Vagina (tissue), 2 donors: ENCODE measurements around the gene RBL1.

Experiments
- CTCF ChIP-seq, 3 experiments: fragments of 450-650 bp in 2 of 3; fragments of 200-600 bp in 1 of 3; sonication (generic) in 1 of 3; IDR thresholded peaks; one replicate each; pipeline ENCODE4 v1.5.1; 2017 to 2019; ENCODE audit warnings: antibody characterized with exemption in 3 of 3, mild to moderate bottlenecking in 2 of 3, moderate library complexity in 2 of 3
- POLR2A ChIP-seq, 2 donors: fragments of 450-650 bp; IDR thresholded peaks; one replicate each; pipeline ENCODE4 v1.6.1; 2017; ENCODE audit warnings: antibody characterized with exemption in 2 of 2, mild to moderate bottlenecking in 2 of 2, moderate library complexity in 2 of 2

GRCh38 chr20:37131486-37131885 is 35.7 kb upstream of the RBL1 start:
- TF ChIP-seq CTCF (IDR thresholded peaks at IDR 0.05) (no peak), POLR2A (IDR thresholded peaks at IDR 0.05) (no peak)
